Nephron (organoid): ENCODE measurements around the gene GPS1.

ENCODE experiments used
- H3K27ac Mint-ChIP-seq, 3 experiments: 2 replicates each; pipeline ENCODE4 v1.8.0; 2020; ENCODE audit warnings: mixed read lengths in 3 of 3, mild to moderate bottlenecking in 2 of 3, moderate library complexity in 1 of 3
- H3K27me3 Mint-ChIP-seq: 2 replicates; pipeline ENCODE4 v1.8.0; 2021; ENCODE audit warnings: low read depth, mild to moderate bottlenecking, moderate library complexity, mixed read lengths
- H3K36me3 Mint-ChIP-seq: 2 replicates; pipeline ENCODE4 v1.8.0; 2020; ENCODE audit warnings: low read depth, mixed read lengths
- H3K4me1 Mint-ChIP-seq: 2 replicates; pipeline ENCODE4 v1.8.0; 2020; ENCODE audit warnings: mixed read lengths
- H3K4me3 Mint-ChIP-seq, 3 experiments: 2 replicates each; pipeline ENCODE4 v1.8.0; 2020; ENCODE audit warnings: mild to moderate bottlenecking in 3 of 3, mixed read lengths in 3 of 3, moderate library complexity in 2 of 3
- H3K9me3 Mint-ChIP-seq: 2 replicates; pipeline ENCODE4 v1.8.0; 2020; ENCODE audit warnings: mixed read lengths
- TF ChIP-seq, protein P1 (sequence below), 3 experiments: fragments of 200-600 bp; sonication (generic); IDR thresholded peaks; one replicate each; pipeline ENCODE4 v1.5.0; 2021; ENCODE audit warnings: antibody characterized with exemption in 3 of 3; ENCODE audit not compliant: unreplicated experiment in 3 of 3

GPS1 gene

DNA sequence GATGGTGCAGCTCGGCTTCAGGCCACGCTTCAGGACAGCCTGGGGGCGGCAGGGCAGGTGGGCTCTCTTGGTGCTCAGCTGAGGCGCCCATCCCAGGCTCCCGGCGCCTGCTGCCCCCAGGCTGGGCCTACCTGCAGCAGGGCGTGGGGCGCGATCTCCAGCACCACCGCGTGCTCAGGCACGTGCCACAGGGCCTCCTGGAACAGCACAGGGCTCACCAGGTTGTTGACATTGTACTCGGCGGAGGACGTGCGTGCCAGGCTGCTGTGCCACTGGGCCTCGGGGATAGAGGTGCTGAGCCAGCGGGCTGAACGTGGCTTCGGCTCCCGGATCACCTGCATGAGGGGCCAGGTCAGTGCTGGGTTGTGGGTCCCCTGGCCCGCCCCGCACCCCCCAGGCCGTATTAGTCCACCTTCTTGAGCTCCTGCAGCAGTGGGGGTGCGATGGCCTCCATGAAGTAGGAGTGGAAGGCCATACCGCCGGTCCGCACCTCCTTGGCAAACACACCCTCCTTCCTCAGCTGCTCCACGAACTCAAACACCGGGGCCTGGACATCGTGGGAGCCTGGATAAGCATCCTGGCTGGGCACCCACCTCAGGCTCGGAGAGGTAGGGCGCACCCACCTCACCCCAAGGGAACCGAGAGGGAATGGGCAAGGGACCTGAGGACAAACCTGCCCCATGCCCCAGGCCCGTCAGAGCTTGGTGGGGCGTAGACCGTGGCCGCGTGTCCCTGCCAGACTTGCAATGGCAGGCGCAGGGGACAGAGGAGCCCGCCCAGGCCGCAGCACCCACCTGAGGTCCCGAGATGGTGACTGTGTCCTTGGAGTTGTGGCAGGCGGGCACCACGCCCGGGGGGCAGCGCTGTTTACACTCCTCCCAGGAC, 37.4 kb downstream of the GPS1 start:
- Mint-ChIP-seq H3K9me3 (no peaks in the 10 kb centered on the region), H3K36me3 (peaks cover 11% of the 10 kb centered on the region), H3K4me3 (no peak overlapping the region), H3K4me1 (no peaks in the 10 kb centered on the region), H3K27ac (no peak overlapping the region), H3K27me3 (no peaks in the 10 kb centered on the region)
- TF ChIP-seq, protein P1, sequence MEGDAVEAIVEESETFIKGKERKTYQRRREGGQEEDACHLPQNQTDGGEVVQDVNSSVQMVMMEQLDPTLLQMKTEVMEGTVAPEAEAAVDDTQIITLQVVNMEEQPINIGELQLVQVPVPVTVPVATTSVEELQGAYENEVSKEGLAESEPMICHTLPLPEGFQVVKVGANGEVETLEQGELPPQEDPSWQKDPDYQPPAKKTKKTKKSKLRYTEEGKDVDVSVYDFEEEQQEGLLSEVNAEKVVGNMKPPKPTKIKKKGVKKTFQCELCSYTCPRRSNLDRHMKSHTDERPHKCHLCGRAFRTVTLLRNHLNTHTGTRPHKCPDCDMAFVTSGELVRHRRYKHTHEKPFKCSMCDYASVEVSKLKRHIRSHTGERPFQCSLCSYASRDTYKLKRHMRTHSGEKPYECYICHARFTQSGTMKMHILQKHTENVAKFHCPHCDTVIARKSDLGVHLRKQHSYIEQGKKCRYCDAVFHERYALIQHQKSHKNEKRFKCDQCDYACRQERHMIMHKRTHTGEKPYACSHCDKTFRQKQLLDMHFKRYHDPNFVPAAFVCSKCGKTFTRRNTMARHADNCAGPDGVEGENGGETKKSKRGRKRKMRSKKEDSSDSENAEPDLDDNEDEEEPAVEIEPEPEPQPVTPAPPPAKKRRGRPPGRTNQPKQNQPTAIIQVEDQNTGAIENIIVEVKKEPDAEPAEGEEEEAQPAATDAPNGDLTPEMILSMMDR (IDR thresholded peaks at IDR 0.05; ENCODE audit: unreplicated experiment in 3 of 3), result no peak

DNA sequence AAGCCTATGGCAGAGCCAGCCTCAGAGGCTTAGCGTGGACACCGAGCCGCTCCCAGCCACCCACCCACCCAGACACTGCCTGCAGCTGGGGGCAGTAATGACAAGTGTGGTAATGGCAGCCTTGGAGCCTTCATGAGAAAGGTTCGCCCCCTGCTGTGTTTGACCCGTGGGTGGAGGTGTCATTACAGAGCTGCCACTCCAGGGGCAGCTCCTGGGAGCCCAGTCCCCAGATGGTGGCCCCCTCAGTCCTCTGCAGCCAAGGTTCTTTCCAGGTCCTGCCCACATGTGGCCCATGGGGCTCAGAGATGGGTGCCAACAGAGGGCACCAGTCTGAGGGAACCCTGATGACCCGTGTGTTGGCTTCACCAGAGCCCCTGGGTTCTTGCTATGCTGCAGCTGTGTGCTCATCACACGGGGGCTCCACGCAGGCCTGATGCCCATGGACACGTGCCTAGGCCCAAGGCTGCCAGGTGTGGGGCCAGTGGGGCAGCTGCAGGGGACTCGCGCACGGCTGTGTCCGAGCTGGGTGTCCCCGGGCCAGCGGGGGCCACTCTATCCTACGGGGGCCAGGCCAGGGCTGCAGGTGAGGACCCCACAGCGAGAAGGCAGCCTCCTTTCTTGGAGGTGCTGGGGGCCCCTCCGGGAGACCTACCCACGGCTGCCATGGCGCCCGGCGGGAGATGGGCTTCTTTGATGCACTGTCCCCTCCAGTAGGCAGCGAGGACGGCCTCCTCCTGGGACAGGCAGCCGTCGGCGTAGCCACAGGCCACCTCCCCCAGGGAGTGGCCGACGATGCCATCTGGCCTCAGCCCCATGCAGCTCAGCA, 38.2 kb downstream of the GPS1 start:
- Mint-ChIP-seq H3K4me3 (no peak overlapping the region), H3K27me3 (no peaks in the 10 kb centered on the region), H3K4me1 (no peaks in the 10 kb centered on the region), H3K27ac (no peak overlapping the region), H3K9me3 (no peaks in the 10 kb centered on the region), H3K36me3 (peaks cover 8% of the 10 kb centered on the region)
- TF ChIP-seq, protein P1 (IDR thresholded peaks at IDR 0.05; ENCODE audit: unreplicated experiment in 3 of 3), result no peak

DNA sequence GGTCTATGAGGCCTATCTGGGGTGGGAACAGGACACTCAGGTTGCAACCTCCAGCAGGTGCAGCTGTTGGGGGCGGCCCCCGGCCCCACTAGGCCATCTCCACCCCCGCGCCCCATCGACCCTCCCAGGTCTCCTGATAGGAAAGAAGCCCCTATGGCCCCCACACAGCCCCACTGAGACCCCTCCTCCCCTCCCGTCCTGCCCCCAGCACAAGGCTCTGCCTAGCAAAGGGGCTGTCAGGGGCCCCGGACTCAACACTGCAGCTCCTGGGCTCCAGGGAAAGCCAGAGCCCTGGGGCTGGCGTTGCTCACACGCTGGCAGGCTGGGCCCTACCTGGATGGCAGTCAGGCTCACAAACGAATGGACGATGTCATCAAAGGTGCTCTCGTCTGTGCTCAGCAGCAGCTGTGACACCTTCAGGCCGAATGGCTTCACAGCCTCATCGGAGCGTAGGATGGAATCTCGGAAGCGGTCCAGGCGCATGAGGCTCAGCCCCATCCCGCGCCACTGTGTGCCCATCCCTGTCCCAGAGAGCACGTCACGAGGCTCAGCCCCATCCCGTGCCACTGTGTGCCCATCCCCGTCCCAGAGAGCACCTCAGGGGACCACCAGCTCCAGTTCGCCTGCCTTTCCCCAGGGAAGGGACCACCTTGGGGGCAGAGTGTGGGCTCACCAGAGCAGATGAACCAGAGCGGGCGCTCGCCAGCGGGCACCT, 39.0 kb downstream of the GPS1 start:
- H3K27me3 Mint-ChIP-seq, result no peaks in the 10 kb centered on the region

DNA sequence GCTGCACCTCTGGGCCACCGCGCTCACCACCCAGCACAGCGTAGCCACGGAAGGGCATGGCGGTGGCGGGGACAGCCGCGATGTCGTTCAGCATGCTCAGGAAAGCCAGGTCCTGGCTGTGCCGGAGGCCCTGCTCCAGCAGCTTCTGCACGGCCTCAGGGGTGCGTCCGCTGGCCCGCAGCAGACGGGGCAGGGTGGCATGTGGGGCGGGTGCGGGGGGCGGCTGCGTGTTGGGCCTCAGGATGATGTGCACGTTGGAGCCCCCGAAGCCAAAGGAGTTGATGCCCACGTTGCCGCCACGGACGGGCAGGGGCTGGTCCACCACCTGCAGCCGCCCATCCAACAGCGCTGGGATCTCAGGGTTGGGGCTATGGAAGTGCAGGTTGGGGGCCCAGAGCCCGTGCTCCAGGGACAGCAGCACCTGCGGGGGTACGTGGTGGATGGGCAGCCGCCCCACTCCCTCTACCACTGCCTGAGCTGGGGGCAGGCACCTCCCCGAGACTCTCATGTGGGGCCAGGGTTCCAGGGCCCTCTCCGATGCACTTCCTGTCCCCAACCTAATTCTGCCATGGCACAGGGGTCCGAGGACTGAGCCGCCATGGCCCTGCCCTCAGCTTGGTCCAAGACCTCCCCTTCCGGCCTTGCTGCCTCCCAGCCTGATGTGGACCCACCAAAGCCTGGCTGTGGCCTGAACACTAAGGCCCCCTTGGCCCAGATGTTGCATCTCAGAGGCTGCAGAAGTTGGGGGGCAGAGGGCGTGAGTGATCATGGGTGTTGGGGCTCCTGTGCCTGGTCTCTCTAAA, 39.8 kb downstream of the GPS1 start:
- H3K4me3 Mint-ChIP-seq, result no peak overlapping the region
- TF ChIP-seq, protein P1 (IDR thresholded peaks at IDR 0.05; ENCODE audit: unreplicated experiment in 3 of 3), result no peak
- H3K27me3 Mint-ChIP-seq, result no peaks in the 10 kb centered on the region
- H3K9me3 Mint-ChIP-seq, result no peaks in the 10 kb centered on the region
- peaks cover 8% of the 10 kb centered on the region for H3K36me3 Mint-ChIP-seq
- H3K27ac Mint-ChIP-seq, result no peak overlapping the region
- H3K4me1 Mint-ChIP-seq, result no peaks in the 10 kb centered on the region

More for the DNA sequence above, 39.0 kb downstream of the GPS1 start:
- Mint-ChIP-seq H3K4me3 (no peak overlapping the region), H3K4me1 (no peaks in the 10 kb centered on the region), H3K27ac (no peak overlapping the region), H3K36me3 (peaks cover 8% of the 10 kb centered on the region), H3K9me3 (no peaks in the 10 kb centered on the region)
- TF ChIP-seq, protein P1 (IDR thresholded peaks at IDR 0.05; ENCODE audit: unreplicated experiment in 3 of 3), result no peak

DNA sequence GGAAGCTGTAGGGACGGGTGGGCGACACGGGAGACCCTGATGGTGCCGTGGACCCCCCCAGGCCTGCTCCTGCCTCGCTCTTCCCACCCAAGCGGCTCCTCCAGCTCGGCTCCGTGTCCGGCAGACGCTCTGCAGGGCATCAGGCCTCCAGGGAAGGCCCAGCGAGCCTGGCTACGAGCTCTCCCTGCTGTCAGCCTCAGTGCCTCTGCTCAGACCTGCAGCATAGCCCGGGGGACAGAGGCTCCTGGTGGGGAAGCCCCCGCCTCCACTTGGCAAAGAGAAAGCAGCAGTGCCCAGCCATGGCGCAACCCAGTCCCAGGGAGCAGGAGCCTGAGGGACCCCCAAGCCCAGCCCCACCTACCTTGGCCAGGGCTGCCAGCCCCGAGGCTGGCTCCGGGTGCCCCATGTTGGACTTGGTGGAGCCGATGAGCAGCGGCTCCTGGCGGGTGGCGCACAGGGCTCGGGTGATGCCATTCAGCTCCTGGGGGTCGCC, 40.4 kb downstream of the GPS1 start:
- Mint-ChIP-seq H3K27ac (no peak overlapping the region), H3K36me3 (peaks cover 8% of the 10 kb centered on the region), H3K9me3 (no peaks in the 10 kb centered on the region), H3K27me3 (no peaks in the 10 kb centered on the region), H3K4me1 (no peaks in the 10 kb centered on the region), H3K4me3 (no peak overlapping the region)
- TF ChIP-seq, protein P1 (IDR thresholded peaks at IDR 0.05; ENCODE audit: unreplicated experiment in 3 of 3), result no peak
